ENCODE data around the gene SHISA4. TPM values are rescaled to one million over a fixed set of nuclear protein-coding genes. Genes with fewer than 3 reads are reported as not detected.

The SHISA4 gene, protein sequence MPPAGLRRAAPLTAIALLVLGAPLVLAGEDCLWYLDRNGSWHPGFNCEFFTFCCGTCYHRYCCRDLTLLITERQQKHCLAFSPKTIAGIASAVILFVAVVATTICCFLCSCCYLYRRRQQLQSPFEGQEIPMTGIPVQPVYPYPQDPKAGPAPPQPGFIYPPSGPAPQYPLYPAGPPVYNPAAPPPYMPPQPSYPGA
- 10 to 100 TPM; 13.9 to 29.7 (median 15.9) TPM for total RNA-seq

DNA sequence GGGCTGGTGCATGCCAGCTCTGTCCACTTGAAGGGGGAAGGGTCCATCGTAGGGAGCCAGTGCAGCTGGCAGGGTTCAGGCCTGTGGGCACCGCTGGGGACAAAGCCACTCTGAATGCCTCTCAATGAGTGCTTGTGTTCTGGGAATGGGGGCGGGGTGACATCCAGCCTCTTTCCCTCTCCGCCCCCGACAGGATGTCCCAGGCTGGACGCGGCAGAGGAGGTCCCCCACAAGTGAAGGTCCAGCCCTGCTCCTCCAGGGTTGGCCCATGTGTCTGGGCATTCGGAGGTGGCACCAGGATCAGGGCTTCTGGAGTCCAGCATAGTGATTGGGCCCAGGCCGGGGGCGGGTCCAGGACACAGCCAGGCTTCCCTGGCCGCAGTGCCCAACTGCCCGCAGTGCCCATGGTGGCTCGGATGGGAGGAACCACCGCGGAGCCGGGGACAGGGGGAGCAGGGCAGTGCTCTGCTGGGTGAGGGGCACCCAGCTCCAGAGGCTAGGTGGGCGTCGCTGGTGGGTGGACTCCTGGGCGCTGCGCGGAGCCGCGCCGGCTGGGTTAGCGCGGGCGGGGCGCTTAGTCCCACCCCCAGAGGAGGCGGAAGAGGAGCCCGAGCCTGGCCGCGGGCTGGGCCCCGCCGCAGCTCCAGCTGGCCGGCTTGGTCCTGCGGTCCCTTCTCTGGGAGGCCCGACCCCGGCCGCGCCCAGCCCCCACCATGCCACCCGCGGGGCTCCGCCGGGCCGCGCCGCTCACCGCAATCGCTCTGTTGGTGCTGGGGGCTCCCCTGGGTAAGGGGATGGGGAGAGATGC, at the start of gene SHISA4:
TSS of gene SHISA4 (plus strand) at position 617 of the 808 bp plus-strand sequence. CDS start at position 714, 97 bp downstream.
- TF ChIP-seq, protein P1, sequence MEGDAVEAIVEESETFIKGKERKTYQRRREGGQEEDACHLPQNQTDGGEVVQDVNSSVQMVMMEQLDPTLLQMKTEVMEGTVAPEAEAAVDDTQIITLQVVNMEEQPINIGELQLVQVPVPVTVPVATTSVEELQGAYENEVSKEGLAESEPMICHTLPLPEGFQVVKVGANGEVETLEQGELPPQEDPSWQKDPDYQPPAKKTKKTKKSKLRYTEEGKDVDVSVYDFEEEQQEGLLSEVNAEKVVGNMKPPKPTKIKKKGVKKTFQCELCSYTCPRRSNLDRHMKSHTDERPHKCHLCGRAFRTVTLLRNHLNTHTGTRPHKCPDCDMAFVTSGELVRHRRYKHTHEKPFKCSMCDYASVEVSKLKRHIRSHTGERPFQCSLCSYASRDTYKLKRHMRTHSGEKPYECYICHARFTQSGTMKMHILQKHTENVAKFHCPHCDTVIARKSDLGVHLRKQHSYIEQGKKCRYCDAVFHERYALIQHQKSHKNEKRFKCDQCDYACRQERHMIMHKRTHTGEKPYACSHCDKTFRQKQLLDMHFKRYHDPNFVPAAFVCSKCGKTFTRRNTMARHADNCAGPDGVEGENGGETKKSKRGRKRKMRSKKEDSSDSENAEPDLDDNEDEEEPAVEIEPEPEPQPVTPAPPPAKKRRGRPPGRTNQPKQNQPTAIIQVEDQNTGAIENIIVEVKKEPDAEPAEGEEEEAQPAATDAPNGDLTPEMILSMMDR (IDR thresholded peaks at IDR 0.05; ENCODE audit: low read depth) = no peak

DNA sequence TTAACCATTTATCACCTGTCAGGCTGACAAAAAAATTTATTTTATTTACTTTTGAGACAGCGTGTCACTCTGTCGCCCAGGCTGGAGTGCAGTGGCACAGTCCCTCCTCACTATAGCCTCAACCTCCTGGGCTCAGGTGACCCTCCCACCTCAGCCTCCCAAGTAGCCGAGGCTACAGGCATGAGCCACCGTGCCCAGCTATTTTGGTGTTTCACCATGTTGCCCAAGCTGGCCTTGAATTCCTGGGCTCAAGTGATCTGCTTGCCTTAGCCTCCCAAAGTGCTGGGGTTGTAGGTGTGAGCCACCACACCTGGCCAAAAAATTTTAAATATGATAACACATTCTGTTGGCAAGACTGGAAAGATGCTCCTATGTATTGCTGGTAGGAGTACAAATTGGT, 48.6 kb upstream of the SHISA4 start:
- TF ChIP-seq, protein P1 (IDR thresholded peaks at IDR 0.05; ENCODE audit: low read depth) = no peak

DNA sequence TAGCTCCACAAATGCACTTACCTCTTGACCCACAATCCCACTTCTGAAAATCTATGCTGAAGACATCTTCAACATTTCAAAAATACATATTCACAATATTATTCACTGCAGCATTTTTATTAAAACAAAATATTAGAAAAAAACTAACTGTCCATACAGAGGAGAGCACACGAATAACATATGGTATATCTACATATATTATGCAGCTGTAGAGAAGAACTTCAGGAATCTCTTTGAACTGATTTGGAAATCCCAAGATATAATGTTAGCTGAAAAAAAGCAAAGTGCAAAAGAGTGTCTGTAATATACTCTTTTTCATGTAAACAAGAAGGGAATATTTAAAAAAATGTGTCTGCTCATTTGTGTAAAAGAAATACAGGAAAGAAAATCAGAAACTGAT, 48.2 kb upstream of the SHISA4 start:
- TF ChIP-seq, protein P1 (IDR thresholded peaks at IDR 0.05; ENCODE audit: low read depth) = no peak

DNA sequence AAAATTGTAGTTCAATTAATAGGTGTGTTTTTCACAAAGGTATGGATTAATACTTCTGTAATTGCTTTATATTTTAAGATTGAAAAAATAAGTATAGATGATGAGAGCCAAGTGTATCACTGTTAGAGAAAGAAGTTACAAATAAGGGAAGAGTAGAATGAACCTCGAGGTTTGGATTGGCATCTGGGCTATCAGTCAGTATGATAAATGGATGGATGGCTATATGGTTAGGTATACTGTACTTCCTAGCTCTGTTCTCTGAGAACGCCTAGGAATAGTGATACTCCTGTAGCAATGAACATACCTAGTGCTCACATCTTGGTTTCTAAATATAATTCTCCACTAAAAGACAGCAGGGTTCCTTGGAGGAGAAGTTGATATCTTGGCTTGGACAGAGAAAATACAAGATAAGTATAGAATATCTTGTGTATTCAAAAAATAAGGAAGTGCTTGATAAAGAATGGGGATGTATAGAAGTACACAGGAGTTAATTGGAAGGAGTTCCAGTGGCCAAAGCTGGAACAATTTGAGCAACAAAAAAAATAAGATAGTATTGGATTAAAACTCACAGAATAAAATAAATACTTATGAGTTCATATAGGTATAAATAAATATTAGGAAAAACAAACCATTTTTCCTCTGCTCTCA, 47.3 kb upstream of the SHISA4 start:
- TF ChIP-seq, protein P1 (IDR thresholded peaks at IDR 0.05; ENCODE audit: low read depth) = no peak

DNA sequence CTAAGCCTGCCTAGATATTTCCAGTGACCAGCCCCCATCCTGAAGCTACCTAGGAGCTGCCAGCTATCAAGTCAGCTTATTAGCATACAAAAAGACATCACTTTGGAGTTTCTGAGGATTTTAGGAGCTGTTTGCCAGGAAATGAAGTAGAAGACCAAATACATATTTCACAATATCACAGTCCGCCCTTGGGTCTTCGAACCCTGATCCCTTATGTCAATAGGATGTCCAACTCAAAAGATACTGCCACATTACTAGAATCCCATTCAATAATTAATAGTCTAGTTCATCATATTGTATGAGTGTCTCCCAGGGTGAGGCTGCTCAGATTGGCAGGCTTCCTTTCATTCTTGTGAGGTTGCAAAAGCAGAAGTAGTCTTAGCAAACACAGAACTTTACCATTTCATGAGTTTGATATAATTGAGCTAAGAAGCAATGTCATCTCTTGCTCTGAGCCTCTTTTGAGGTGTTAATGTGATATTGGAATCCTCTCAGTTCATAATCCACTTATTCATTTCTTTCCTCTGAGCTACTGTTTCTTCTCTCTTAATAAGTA, 46.1 kb upstream of the SHISA4 start:
- TF ChIP-seq, protein P1 (IDR thresholded peaks at IDR 0.05; ENCODE audit: low read depth) = no peak

DNA sequence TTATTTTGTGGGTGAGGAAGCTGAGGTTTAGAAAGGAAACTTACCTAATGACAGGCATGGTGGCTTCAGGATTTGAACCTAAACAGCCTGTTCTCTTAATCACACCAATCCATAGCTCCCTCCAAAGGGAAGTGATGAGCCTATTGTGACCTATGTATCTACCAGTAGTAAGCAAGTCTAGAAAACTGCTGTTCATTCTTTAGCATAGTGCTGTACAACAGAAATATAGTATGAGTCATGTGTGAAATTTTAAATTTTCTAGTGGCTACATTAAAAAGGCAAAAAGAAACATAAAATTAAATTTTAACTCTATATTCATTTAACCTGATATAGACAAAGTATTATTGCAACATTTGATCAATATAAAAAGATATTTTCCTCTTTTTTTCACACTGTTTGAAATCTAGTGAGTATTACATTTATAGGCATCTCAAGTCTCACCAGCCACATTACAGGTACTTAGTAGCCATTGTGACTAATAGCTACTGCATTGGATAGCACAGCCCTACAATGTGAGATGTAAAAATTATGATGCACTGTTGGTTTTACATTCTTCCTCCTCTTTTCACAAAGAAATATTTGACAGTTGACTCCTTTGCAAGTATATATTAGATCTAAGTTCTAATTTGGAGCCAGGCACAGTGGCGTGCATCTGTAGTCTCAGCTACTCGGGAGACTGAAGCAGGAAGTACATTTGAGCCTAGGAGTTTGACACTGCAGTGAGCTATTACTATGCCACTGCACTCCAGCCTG, 43.2 kb upstream of the SHISA4 start:
- TF ChIP-seq, protein P1 (IDR thresholded peaks at IDR 0.05; ENCODE audit: low read depth) = no peak
